Vagina (tissue), 2 donors: ENCODE results near the gene PKM. TPM values are rescaled to one million over a fixed set of nuclear protein-coding genes. Genes with fewer than 3 reads are reported as not detected.

Experiments used
- DNase-seq, 2 donors: peaks; one replicate each; pipeline ENCODE4 v3.0.0-alpha.2; 2017; ENCODE audit errors: extremely low spot score in 2 of 2
- H3K27ac ChIP-seq: fragments of 200-600 bp; sonication (generic); one replicate; pipeline ENCODE4 v1.5.1; 2019
- H3K27me3 ChIP-seq: fragments of 200-600 bp; sonication (generic); one replicate; pipeline ENCODE4 v1.5.1; 2019
- H3K36me3 ChIP-seq, 2 donors: fragments of 200-600 bp; sonication (generic); one replicate each; pipeline ENCODE4 v1.5.1; 2017 to 2019
- H3K4me1 ChIP-seq: fragments of 200-600 bp; sonication (generic); one replicate; pipeline ENCODE4 v1.5.1; 2019
- H3K4me3 ChIP-seq, 2 donors: fragments of 200-600 bp; sonication (generic); 1 replicate in 1 of 2; 2 replicates in 1 of 2; pipeline ENCODE4 v1.5.1; 2016 to 2019
- H3K9me3 ChIP-seq: fragments of 200-600 bp; sonication (generic); one replicate; pipeline ENCODE4 v1.5.1; 2019
- CTCF ChIP-seq, 3 experiments: fragments of 450-650 bp in 2 of 3; fragments of 200-600 bp in 1 of 3; sonication (generic) in 1 of 3; IDR thresholded peaks; one replicate each; pipeline ENCODE4 v1.5.1; 2017 to 2019; ENCODE audit warnings: antibody characterized with exemption in 3 of 3, mild to moderate bottlenecking in 2 of 3, moderate library complexity in 2 of 3
- POLR2A ChIP-seq, 2 donors: fragments of 450-650 bp; IDR thresholded peaks; one replicate each; pipeline ENCODE4 v1.6.1; 2017; ENCODE audit warnings: antibody characterized with exemption in 2 of 2, mild to moderate bottlenecking in 2 of 2, moderate library complexity in 2 of 2
- POLR2AphosphoS5 ChIP-seq, 2 donors: sonication (generic); formaldehyde crosslinking; IDR thresholded peaks; one replicate each; pipeline ENCODE4 v1.9.0; 2017; ENCODE audit warnings: antibody characterized with exemption in 2 of 2, mild to moderate bottlenecking in 2 of 2, low read depth in 1 of 2; ENCODE audit not compliant: insufficient read depth in 1 of 2
- intact Hi-C: fragments of 100-400 bp; cut with DNase I; formaldehyde crosslinking; loops from one replicate; pipeline ENCODE4 v1.15.1; 2023
- total RNA-seq: library from RNA; depleted of rRNA; stranded (reverse); fragments of >200 nt; gene quantifications from one replicate; pipeline ENCODE4 v1.2.3, GENCODE V29; 2016

The PKM gene
- total RNA-seq, 1 donor from 2014 or later: 484 TPM

GRCh38 chr15:72182673-72183072 is 48.3 kb downstream of the PKM start:
- intact Hi-C loops: no loop called here
- H3K27me3 ChIP-seq: no peaks in the 10 kb centered on the region
- DNase-seq: no peak
- H3K4me3 ChIP-seq: no peak overlapping the region
- peaks cover 11% of the 10 kb centered on the region for H3K4me1 ChIP-seq
- no peaks in the 10 kb centered on the region for H3K9me3 ChIP-seq
- H3K27ac ChIP-seq: no peak overlapping the region
- no peak for TF ChIP-seq CTCF (IDR thresholded peaks at IDR 0.05)
- no peaks in the 10 kb centered on the region for H3K36me3 ChIP-seq

- intact Hi-C loops: no loop called here
Measured at GRCh38 chr15:72182244-72182643, 48.7 kb downstream of the PKM start.

GRCh38 chr15:72180761-72181324 is 50.1 kb downstream of the PKM start:
- Histone ChIP-seq H3K27ac (no peak overlapping the region), H3K4me3 (no peak overlapping the region), H3K9me3 (no peaks in the 10 kb centered on the region), H3K36me3 (no peaks in the 10 kb centered on the region), H3K27me3 (no peaks in the 10 kb centered on the region), H3K4me1 (peaks cover 11% of the 10 kb centered on the region)
- intact Hi-C loops: no loop called here
- DNase-seq: no peak
- TF ChIP-seq POLR2AphosphoS5 (IDR thresholded peaks at IDR 0.05; ENCODE audit: insufficient read depth in 1 of 2, low read depth in 1 of 2) (no peak), CTCF (IDR thresholded peaks at IDR 0.05) (no peak)

More at GRCh38 chr15:72182244-72182643, 48.7 kb downstream of the PKM start:
- no peaks in the 10 kb centered on the region for H3K36me3 ChIP-seq
- H3K4me1 ChIP-seq: peaks cover 11% of the 10 kb centered on the region
- no peak overlapping the region for H3K4me3 ChIP-seq
- H3K27ac ChIP-seq: no peak overlapping the region
- TF ChIP-seq CTCF (IDR thresholded peaks at IDR 0.05): no peak
- no peak for TF ChIP-seq POLR2AphosphoS5 (IDR thresholded peaks at IDR 0.05; ENCODE audit: insufficient read depth in 1 of 2, low read depth in 1 of 2)
- TF ChIP-seq POLR2A (IDR thresholded peaks at IDR 0.05): no peak
- H3K9me3 ChIP-seq: no peaks in the 10 kb centered on the region
- H3K27me3 ChIP-seq: no peaks in the 10 kb centered on the region
- DNase-seq: no peak

- no peak for TF ChIP-seq POLR2A (IDR thresholded peaks at IDR 0.05)
- no peak for TF ChIP-seq POLR2AphosphoS5 (IDR thresholded peaks at IDR 0.05; ENCODE audit: insufficient read depth in 1 of 2, low read depth in 1 of 2)
- TF ChIP-seq CTCF (IDR thresholded peaks at IDR 0.05): no peak
- Histone ChIP-seq H3K27me3 (no peaks in the 10 kb centered on the region), H3K36me3 (no peaks in the 10 kb centered on the region), H3K4me1 (peaks cover 11% of the 10 kb centered on the region), H3K9me3 (no peaks in the 10 kb centered on the region), H3K27ac (no peak overlapping the region), H3K4me3 (no peak overlapping the region)
- DNase-seq: no peak
- intact Hi-C loops: no loop called here
Measured at GRCh38 chr15:72179950-72180581, 50.9 kb downstream of the PKM start.

GRCh38 chr15:72178976-72179585 is 51.9 kb downstream of the PKM start:
- Histone ChIP-seq H3K27me3 (no peaks in the 10 kb centered on the region), H3K4me1 (peaks cover 5% of the 10 kb centered on the region), H3K4me3 (no peak overlapping the region), H3K36me3 (no peaks in the 10 kb centered on the region), H3K27ac (no peak overlapping the region), H3K9me3 (no peaks in the 10 kb centered on the region)
- TF ChIP-seq CTCF (IDR thresholded peaks at IDR 0.05) (no peak), POLR2A (IDR thresholded peaks at IDR 0.05) (no peak), POLR2AphosphoS5 (IDR thresholded peaks at IDR 0.05; ENCODE audit: insufficient read depth in 1 of 2, low read depth in 1 of 2) (no peak)
- DNase-seq: no peak
- intact Hi-C loops: no loop called here
